Endothelial cell of umbilical vein (primary cell): ENCODE results near the gene EPHA8.
A peak's percentile ranks its signal among the peaks of the same experiment; 100 is the strongest.

ENCODE experiments used
- CTCF ChIP-seq, 2 donors: IDR thresholded peaks; 1 replicate in 1 of 2; 2 replicates in 1 of 2; pipeline ENCODE4 v1.5.1; 2011; ENCODE audit warnings: low read length in 2 of 2, mild to moderate bottlenecking in 2 of 2, moderate library complexity in 2 of 2, control low read depth in 1 of 2, inconsistent platforms in 1 of 2, low read depth in 1 of 2; ENCODE audit not compliant: insufficient read depth in 1 of 2; ENCODE audit errors: extremely low read depth in 1 of 2
- EZH2 ChIP-seq: IDR thresholded peaks from 2 replicates; pipeline ENCODE4 v1.6.1; 2012; ENCODE audit warnings: borderline replicate concordance, low read depth, mild to moderate bottlenecking, moderate library complexity, low read length, inconsistent platforms; ENCODE audit not compliant: severe bottlenecking
- FOS ChIP-seq: IDR thresholded peaks from 2 replicates; pipeline ENCODE4 v1.6.1; 2011; ENCODE audit warnings: mild to moderate bottlenecking, low read length, moderate library complexity, borderline replicate concordance; ENCODE audit not compliant: insufficient read depth
- GATA2 ChIP-seq: IDR thresholded peaks from 2 replicates; pipeline ENCODE4 v1.7.0; 2011; ENCODE audit warnings: low read depth, mild to moderate bottlenecking, moderate library complexity, mixed read lengths, low read length; ENCODE audit not compliant: insufficient read length, insufficient read depth
- JUN ChIP-seq: IDR thresholded peaks from 2 replicates; pipeline ENCODE4 v1.6.1; 2011; ENCODE audit warnings: borderline replicate concordance, low read depth; ENCODE audit not compliant: insufficient read length, insufficient read depth
- MAX ChIP-seq: IDR thresholded peaks from 2 replicates; pipeline ENCODE4 v1.6.1; 2011; ENCODE audit not compliant: insufficient read depth, insufficient read length
- MYC ChIP-seq: IDR thresholded peaks from one replicate; pipeline ENCODE4 v1.6.1; 2011; ENCODE audit warnings: mild to moderate bottlenecking, low read depth, low read length
- POLR2A ChIP-seq: IDR thresholded peaks from 2 replicates; pipeline ENCODE4 v1.6.1; 2012; ENCODE audit warnings: low read depth, mild to moderate bottlenecking, control low read depth, low read length
- POLR2AphosphoS5 ChIP-seq: IDR thresholded peaks from 2 replicates; pipeline ENCODE4 v1.6.1; 2012; ENCODE audit warnings: low read depth, mild to moderate bottlenecking, control low read depth, low read length, moderate library complexity; ENCODE audit not compliant: insufficient read depth

DNA sequence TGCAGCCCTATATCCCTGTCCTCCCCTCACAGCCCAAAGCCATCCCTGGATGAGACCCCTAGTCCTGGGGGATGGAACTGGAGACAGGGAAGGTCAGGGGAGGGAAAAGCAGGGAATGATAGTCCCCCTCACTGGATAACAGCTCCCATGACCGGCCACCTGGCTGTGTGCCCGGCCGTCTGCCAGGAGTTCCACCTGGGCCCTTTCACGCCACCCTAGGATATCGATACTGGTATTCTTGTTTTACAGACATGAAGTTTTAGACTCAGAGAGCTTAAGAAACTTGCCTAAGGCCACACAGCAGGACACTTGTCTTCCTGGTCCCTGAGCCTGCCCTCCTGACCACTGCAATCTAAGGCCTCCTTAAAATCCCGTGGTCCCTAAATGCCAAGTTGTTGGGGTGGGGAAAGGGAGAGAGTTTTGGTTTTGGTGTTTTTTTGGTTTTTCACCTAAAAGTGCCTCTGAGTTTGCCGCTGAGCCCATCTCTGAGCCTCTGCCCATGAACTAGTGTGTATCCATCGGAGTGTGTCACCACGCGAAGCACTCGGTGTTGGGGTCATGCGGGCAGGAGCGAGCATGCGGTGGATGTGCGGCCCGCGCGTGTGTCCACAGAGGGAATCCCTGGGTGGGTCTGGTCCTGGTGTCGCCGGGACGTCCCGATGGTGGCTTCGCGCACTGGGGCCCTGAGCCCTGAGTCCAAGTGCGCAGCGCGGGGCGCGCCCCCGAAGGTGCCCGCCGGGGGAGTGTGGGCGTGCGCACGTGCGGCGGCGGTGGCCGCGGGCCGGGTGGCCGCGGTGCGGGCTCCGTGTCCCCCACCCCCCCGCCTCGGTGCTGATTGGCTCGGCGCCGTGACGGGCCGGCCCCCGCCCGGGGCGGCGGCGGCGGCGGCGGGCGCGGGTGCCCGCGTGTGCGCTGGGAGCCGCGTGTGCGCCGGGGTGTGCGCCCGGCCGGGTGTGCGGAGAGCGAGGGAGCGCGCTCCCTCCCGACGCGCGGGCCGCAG is at the start of gene EPHA8:
- TF ChIP-seq POLR2A = no peak
- no peak for TF ChIP-seq POLR2AphosphoS5
- peak; percentile 87 for TF ChIP-seq EZH2
- no peak for TF ChIP-seq GATA2
- TF ChIP-seq CTCF (IDR thresholded peaks at IDR 0.05; ENCODE audit: extremely low read depth in 1 of 2, insufficient read depth in 1 of 2, low read depth in 1 of 2, low read length in 2 of 2) = no peak
- no peak for TF ChIP-seq MAX
- TF ChIP-seq FOS = no peak
- TF ChIP-seq MYC = no peak
- no peak for TF ChIP-seq JUN
